Smooth muscle cell of the brain vasculature (primary cell): Measurements from ENCODE around the gene SCAF8.
A peak's percentile ranks its signal among the peaks of the same experiment; 100 is the strongest.
"Not testable (repeated sequence)": the region's sequence is repeated elsewhere in the genome, so short reads cannot be mapped to it uniquely, and the experiment has no call there.

Experiments
- DNase-seq: peaks from one replicate; pipeline ENCODE4 v3.0.0-alpha.2; 2012; ENCODE audit warnings: low read depth, low spot score

SCAF8 gene

GRCh38 chr6:154733626-154734382, 588 bp downstream of the SCAF8 start:
- DNase-seq: peak; percentile 91

- no peak for DNase-seq
Observed at GRCh38 chr6:154736618-154737259, 3.5 kb downstream of the SCAF8 start.

GRCh38 chr6:154737424-154737823, 4.2 kb downstream of the SCAF8 start:
- no peak for DNase-seq

- DNase-seq: no peak
Observed at GRCh38 chr6:154738551-154738961, 5.3 kb downstream of the SCAF8 start.

GRCh38 chr6:154740658-154741057, 7.4 kb downstream of the SCAF8 start:
- DNase-seq: no peak

GRCh38 chr6:154742891-154743290, 9.7 kb downstream of the SCAF8 start:
- no peak for DNase-seq

DNA sequence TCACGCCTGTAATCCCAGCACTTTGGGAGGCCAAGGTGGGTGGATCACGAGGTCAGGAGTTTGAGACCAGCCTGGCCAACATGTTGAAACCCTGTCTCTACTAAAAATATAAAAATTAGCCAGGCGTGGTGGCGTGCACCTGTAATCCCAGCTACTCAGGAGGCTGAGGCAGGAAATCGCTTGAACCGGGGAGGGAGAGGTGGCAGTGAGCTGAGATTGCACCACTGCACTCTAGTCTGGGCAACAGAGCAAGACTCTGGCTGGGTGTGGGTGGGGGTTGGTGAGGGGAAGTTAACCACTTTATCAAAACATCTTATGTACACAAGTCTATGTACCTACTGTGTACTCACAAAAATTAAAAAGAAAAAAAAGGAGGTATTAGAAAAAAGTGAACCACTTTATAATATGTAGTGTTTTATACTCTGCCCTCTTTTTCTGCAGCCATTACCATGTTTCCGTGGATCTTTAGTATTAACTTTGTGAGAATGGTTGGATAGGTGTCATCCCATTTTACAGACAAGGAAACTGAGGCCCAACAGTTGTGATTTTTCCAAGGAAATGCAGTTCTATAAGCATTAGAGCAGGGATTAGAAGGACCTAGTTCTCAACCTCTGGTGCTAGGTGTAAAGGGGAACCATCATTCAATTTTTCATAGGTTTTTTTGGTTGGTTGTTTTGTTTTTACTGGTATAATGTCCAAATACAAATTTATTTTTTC, 11.0 kb downstream of the SCAF8 start:
- not testable (repeated sequence) for DNase-seq

- no peak for DNase-seq
Observed at GRCh38 chr6:154745243-154745642, 12.0 kb downstream of the SCAF8 start.

DNA sequence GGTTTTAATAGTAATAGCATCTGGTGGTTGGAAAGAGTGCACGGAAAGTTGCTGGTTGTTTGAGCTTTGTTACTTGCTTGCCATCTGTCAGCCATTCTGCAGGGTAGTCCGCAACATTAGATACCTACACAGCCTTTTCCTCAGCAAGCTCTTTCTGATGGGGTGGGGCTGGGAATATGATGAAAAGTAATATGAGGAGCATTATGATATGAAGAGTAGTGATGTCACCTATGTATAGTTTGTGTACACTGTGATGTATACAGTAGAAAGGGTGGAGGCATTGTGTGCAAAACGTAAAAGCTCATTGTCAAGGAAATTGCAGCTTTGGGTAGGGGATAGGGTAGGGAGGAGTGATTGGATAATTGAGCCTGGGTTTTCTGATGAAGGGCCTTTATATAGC, 16.1 kb downstream of the SCAF8 start:
- DNase-seq: no peak

GRCh38 chr6:154751011-154751800, 18.0 kb downstream of the SCAF8 start:
- no peak for DNase-seq

DNA sequence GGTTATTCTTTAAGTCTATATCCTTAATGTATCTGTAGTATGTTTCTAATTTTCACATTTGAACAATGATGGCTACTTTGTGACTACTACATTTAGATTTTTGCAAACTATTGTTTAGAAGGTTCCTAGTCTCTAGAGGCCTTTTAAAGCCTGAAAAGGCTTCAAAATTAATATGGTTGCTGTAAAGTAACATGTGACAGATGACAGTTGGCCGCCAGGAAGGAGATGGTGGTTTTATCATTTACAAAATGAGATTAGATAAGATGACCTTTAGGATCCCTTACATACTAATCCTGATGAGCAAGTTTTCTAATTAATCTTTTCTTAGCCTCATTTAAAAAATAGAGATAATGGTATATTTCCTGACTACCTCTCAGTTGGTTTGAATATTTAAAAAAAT, 18.8 kb downstream of the SCAF8 start:
- DNase-seq: no peak

- no peak for DNase-seq
Observed at GRCh38 chr6:154754152-154754551, 20.9 kb downstream of the SCAF8 start.

DNA sequence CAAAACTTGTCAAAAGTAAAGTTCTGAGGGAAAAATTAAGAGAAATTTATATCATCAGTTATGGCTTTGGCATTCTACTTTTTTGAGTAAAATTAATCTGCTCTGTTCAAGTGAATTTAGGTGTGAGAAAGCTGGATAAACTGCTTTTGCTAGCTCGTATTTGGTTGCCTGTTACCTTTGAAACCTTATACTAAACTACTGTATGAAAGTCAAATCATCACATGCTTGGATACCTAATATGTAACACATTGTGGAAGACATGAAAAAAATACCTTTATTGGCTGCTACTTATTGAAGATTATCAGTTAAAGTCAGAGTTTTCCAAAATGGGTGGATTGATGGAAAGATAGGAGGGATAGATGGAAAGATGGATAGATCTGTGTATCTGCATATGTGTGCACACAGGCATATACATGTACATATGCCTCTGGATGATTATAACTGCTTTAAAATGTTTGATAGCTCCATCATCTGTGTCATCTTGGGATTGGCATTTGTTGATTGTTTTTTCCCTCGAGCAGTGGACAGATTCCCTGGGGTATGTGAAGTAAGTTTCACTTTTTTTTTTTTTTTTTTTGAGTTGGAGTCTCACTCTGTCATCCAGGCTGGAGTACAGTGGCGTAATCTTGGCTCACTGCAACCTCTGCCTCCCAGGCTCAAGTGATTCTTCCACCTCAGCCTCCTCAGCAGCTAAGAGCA, 24.3 kb downstream of the SCAF8 start:
- DNase-seq: no peak

- DNase-seq: no peak
Observed at GRCh38 chr6:154758125-154758524, 24.9 kb downstream of the SCAF8 start.

- DNase-seq: no peak
Observed at GRCh38 chr6:154763650-154764049, 30.4 kb downstream of the SCAF8 start.

- DNase-seq: no peak
Observed at GRCh38 chr6:154765273-154765672, 32.1 kb downstream of the SCAF8 start.

DNA sequence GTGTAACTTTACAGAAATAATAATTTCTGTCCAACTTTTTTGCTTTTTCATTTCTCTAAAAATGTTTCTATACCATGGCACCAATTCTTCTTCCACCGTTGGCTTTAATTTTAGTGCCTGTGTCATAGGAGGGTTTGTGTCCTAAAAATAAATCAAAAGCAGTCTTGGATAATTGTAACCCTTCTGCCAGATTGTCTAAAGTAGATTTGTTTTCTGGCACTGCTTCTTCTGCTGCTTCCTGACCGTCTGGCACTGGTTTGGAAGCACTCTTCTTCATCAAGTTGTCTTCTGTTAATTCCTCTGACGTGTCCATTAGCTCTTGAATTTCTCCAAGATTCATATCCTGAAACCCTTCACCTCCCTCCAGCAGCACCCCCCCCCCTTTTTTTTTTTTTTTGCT, 33.1 kb downstream of the SCAF8 start:
- no peak for DNase-seq

- no peak for DNase-seq
Observed at GRCh38 chr6:154767003-154767723, 33.9 kb downstream of the SCAF8 start.

DNA sequence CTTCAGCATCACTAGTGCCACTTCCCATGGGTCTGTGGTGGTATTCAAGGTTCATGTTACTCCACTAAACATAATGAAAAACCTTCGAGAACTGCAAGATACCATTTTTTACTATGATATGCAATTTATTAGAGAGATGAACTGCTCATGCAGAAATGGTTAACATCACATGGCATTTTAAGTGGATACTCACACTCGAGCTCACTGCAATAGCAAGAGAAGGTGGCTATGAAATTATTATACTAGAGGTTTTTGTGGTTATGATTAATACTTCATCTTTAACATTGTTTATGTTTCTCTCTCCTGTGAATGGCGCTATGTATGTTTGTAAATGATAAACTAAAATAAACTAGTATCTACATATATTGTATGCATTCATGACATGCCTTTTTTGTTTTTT, 35.1 kb downstream of the SCAF8 start:
- DNase-seq: no peak

DNA sequence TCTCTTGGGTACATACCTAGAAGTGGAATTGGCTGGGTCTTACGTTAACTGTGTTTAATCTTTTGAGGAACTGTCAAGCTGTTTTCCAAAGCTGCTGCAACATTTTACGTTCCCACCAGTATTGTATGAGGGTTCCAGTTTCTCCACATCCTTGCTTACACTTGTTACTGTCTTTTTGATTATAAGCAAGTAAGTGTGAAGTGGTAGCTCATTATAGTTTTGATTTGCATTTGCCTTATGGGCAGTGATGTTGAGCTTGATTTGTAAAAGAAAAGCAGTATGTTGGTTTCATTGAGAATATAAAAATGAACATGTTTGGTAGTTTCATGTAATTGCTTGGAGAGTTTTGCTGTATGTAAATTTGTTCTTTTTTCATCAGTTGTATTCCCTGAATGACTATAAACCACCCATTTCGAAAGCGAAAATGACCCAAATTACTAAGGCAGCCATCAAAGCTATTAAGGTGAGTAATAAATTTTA, 40.4 kb downstream of the SCAF8 start:
- no peak for DNase-seq
